Hypothalamus (tissue), 51 donors: Measurements from ENCODE around the gene NPEPPS.
A peak's percentile ranks its signal among the peaks of the same experiment; 100 is the strongest.

ENCODE experiments used
- DNase-seq, 51 donors: peaks; one replicate each; lab custom pipeline; 2025; lab: John Stamatoyannopoulos, UW

The NPEPPS gene

GRCh38 chr17:47660064-47660492 lies 129.2 kb downstream of the NPEPPS start:
- no peak for DNase-seq

- DNase-seq, result peak in 30 of 51 donors; percentile 0 to 65 (median 22)
Measured at GRCh38 chr17:47663912-47664623, 133.2 kb downstream of the NPEPPS start.

GRCh38 chr17:47664624-47664941 lies 133.7 kb downstream of the NPEPPS start:
- no peak for DNase-seq

- no peak for DNase-seq
Measured at GRCh38 chr17:47665655-47666054, 134.7 kb downstream of the NPEPPS start.

GRCh38 chr17:47669081-47669480 lies 138.2 kb downstream of the NPEPPS start:
- DNase-seq, result no peak

GRCh38 chr17:47670064-47670463 lies 139.2 kb downstream of the NPEPPS start:
- DNase-seq, result no peak
